PFSK-1 (cell line): ENCODE results near the gene LAMC3.

Experiments
- FOXP2 ChIP-seq: optimal IDR thresholded peaks from 2 replicates; pipeline ENCODE3; 2011; ENCODE audit warnings: borderline replicate concordance, control low read depth, inconsistent platforms; ENCODE audit not compliant: insufficient read depth; ENCODE audit errors: extremely low read length, extremely low read depth
- POLR2AphosphoS5 ChIP-seq: IDR thresholded peaks from 2 replicates; pipeline ENCODE4 v1.6.1; 2012; ENCODE audit warnings: low read depth, mild to moderate bottlenecking, control low read depth, low read length, moderate library complexity
- SIN3A ChIP-seq: IDR thresholded peaks from 2 replicates; pipeline ENCODE4 v1.6.1; 2012; ENCODE audit warnings: mild to moderate bottlenecking, low read length, moderate library complexity, borderline replicate concordance; ENCODE audit not compliant: insufficient read depth
- TAF1 ChIP-seq: IDR thresholded peaks from 2 replicates; pipeline ENCODE4 v1.6.1; 2012; ENCODE audit warnings: low read length, control low read depth, borderline replicate concordance; ENCODE audit not compliant: insufficient read depth
- TF ChIP-seq, protein P1 (sequence below), 2 experiments: IDR thresholded peaks; 2 replicates each; pipeline versions ENCODE4 v1.6.1 to v1.8.0; 2011 to 2012; ENCODE audit warnings: low read depth in 2 of 2, low read length in 2 of 2, control low read depth in 1 of 2, inconsistent platforms in 1 of 2, mild to moderate bottlenecking in 1 of 2, moderate library complexity in 1 of 2; ENCODE audit not compliant: insufficient read depth in 1 of 2

LAMC3 gene

DNA sequence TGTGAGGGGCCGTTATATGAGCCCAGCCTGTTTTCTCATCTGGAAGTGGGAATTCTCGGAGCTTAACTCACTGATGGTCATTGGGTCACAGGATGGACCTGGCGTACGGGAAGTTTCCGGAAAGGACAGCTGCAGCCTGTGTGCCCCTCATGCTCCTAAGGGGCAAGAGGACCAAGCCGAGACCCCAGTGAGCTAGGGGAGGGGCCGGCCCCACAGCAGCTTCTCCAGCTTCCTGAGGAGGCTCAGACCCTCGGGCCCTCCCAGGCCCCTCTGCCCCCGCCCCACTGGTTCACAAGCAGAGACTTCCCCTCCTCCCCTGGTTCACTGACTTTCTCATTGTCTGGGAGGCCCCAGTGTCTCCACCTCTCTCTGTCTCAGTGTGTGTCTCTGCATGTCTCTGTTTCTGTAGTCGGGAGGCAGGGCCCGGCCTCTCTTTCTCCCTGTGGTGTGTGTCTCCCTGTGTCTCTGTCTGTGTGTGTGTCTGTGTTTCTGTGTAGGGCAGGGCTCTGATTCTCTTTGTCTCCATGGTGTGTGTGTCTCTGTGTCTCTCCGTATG is 37.6 kb upstream of the LAMC3 start:
- TF ChIP-seq FOXP2, result peak; percentile 4
- TF ChIP-seq SIN3A, result no peak

DNA sequence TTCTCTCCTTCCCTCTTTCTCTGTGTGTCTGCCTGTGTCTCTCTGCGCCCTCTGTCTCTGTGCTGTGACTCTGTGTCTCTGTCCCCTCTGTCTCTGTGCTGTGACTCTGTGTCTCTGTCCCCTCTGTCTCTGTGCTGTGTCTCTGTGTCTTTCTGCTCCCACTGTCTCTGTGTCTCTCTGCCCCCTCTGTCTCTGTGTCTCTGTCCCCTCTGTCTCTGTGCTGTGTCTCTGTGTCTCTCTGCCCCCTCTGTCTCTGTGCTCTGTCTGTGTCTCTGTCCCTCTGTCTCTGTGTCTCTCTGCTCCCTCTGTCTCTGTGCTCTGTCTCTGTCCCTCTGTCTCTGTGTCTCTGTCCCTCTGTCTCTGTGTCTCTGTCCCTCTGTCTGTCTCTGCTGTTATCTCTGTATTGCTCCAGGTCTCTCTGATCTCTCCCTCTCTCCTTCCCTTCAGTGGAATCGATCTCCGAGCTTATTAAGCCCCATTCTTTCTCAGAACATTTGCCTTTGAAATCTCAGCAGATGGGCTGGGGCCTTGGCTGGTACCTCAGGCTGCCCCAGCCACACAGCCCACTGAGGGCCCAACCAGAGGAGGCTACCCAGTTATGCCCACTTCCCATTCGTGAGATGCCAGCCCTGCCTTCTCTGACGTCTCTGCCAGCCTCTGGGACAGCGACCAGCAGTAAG is 36.6 kb upstream of the LAMC3 start:
- TF ChIP-seq TAF1, result no peak
- TF ChIP-seq SIN3A, result no peak
- no peak for TF ChIP-seq FOXP2

DNA sequence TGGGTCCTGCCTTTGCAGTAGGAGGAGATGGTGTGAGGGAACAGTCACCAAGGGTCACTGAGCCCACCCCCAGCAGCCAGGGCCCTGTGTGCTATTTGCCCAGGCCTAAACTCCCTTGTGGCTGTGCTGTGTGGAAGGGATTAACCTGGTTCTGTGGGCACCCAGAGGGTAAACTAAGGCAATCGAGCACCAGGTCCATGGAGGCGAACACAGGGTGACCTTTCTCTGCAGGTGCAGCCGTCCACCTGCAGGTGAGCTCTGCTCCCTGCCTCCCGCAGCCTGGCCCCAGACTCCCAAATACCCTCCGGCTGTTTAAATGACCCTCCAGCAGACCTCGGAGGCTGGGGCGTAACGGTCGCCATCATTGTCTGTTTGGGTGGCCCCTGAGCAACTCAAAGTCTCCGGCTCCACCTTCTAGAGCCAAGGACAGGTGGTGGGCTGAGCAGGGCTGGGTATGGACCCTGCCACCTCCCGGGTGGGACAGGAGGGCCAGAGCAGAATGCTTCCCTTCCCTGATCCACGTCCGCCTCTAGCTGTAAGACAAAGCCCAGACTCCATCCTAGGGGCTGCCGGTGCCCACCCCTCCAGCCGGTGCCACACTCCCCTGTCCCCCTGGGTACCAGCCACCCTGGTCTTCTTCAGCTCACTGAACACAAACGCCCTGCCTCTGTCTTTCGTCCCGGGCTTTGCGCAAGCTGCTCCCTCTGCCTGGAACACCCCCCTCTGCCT is 35.9 kb upstream of the LAMC3 start:
- TF ChIP-seq SIN3A, result no peak
- no peak for TF ChIP-seq POLR2AphosphoS5
- TF ChIP-seq, protein P1, sequence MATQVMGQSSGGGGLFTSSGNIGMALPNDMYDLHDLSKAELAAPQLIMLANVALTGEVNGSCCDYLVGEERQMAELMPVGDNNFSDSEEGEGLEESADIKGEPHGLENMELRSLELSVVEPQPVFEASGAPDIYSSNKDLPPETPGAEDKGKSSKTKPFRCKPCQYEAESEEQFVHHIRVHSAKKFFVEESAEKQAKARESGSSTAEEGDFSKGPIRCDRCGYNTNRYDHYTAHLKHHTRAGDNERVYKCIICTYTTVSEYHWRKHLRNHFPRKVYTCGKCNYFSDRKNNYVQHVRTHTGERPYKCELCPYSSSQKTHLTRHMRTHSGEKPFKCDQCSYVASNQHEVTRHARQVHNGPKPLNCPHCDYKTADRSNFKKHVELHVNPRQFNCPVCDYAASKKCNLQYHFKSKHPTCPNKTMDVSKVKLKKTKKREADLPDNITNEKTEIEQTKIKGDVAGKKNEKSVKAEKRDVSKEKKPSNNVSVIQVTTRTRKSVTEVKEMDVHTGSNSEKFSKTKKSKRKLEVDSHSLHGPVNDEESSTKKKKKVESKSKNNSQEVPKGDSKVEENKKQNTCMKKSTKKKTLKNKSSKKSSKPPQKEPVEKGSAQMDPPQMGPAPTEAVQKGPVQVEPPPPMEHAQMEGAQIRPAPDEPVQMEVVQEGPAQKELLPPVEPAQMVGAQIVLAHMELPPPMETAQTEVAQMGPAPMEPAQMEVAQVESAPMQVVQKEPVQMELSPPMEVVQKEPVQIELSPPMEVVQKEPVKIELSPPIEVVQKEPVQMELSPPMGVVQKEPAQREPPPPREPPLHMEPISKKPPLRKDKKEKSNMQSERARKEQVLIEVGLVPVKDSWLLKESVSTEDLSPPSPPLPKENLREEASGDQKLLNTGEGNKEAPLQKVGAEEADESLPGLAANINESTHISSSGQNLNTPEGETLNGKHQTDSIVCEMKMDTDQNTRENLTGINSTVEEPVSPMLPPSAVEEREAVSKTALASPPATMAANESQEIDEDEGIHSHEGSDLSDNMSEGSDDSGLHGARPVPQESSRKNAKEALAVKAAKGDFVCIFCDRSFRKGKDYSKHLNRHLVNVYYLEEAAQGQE (IDR thresholded peaks at IDR 0.05; ENCODE audit: insufficient read depth in 1 of 2, low read depth in 2 of 2, low read length in 2 of 2), result no peak
- TF ChIP-seq FOXP2, result no peak
- TF ChIP-seq TAF1, result no peak

DNA sequence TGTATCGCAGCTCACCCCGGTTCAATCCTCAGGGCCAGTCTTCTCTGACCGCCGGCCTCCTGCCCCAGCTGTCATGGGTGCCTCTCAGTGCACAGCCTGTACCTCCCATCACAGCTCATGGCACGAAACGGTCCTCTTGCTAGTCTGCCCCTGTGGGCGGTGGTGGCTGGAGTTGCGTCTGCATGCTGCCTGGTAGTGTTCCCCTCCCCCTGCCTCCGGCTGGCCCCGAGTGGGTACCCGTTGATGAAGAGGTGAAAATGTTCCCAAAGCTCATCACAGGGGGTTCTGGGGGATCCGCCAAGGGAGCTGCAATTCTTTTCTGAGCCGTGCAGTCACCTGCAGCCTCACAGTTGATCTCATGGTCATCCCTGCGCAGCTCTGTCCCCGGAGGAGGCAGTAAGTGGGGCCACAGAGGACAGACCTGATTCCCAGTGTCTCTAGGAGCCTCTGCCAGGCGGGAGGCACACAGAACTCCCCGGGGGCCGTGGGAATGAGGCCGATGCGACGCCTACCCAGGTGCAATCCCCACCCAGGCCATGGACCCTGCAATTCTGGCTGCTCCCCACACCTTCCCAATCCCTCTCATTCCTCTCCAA is 35.2 kb upstream of the LAMC3 start:
- TF ChIP-seq, protein P1 (IDR thresholded peaks at IDR 0.05; ENCODE audit: insufficient read depth in 1 of 2, low read depth in 2 of 2, low read length in 2 of 2), result no peak
- TF ChIP-seq SIN3A, result no peak
- no peak for TF ChIP-seq FOXP2
- no peak for TF ChIP-seq POLR2AphosphoS5
- no peak for TF ChIP-seq TAF1

DNA sequence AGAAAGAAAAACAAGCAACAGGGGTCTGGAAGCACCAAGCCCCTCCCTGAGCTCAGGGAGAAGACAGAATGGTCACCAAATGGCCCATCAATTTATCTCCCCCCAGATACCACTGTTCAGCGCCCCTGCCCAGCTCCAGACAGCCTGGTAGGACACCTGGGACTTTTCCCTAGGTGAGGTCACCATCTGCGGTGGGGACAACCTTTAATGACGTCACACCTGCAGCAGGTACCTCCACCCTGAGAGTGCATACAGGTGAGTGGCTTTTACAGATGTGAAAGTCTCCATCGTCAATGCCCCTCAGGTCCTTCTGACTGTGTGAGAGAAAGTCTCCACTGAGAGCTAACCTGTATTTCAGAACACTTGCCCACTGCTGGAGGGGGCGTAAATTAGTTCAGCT is 34.3 kb upstream of the LAMC3 start:
- no peak for TF ChIP-seq SIN3A
- TF ChIP-seq, protein P1 (IDR thresholded peaks at IDR 0.05; ENCODE audit: insufficient read depth in 1 of 2, low read depth in 2 of 2, low read length in 2 of 2), result no peak
- no peak for TF ChIP-seq FOXP2
- TF ChIP-seq POLR2AphosphoS5, result no peak
- no peak for TF ChIP-seq TAF1

DNA sequence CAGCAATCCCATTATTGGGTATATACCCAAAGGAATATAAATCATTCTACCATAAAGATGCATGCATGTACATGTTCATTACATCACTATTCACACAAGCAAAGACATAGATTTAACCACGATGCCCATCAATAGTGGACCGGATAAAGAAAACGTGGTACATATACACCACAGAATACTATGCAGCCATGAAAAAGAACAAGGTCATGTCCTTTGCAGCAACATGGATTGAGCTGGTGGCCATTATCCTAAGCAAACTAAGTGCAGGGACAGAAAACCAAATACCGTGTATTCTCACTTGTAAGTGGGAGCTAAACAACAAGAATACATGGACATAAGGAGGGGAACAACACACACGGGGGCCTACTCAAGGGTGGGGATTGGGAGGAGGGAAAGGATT is 33.8 kb upstream of the LAMC3 start:
- TF ChIP-seq TAF1, result no peak
- no peak for TF ChIP-seq FOXP2
- TF ChIP-seq, protein P1 (IDR thresholded peaks at IDR 0.05; ENCODE audit: insufficient read depth in 1 of 2, low read depth in 2 of 2, low read length in 2 of 2), result no peak
- no peak for TF ChIP-seq SIN3A
- TF ChIP-seq POLR2AphosphoS5, result no peak
